KBM-7 (cell line): ENCODE measurements around the gene OR2J3.
"Not testable (repeated sequence)": the region's sequence is repeated elsewhere in the genome, so short reads cannot be mapped to it uniquely, and the experiment has no call there.

Source experiments
- DNase-seq: peaks from one replicate; pipeline ENCODE4 v3.0.0-alpha.2; 2015
- in situ Hi-C: fragments of 300-500 bp; cut with MboI; formaldehyde crosslinking; loops from 2 replicates; pipeline ENCODE4 v1.14.3; 2020; ENCODE audit warnings: low sequenced_read_pairs, low pct_unique_long_range_greater_than_20kb, mixed read lengths

Gene OR2J3

GRCh38 chr6:29107758-29108157, at the start of gene OR2J3:
OR2J3 (plus strand) TSS chr6:29108058; CDS start chr6:29111891, 3,833 bp downstream.
- DNase-seq, result no peak
- in situ Hi-C loops, result no loop called here

- in situ Hi-C loops, result no loop called here
- DNase-seq, result peak; percentile 26
These were observed 35.8 kb upstream of the OR2J3 start for GRCh38 chr6:29071831-29072723.

- in situ Hi-C loops, result no loop called here
- no peak for DNase-seq
These were observed 28.7 kb upstream of the OR2J3 start for GRCh38 chr6:29079203-29079602.

- no peak for DNase-seq
- in situ Hi-C loops, result no loop called here
These were observed 26.5 kb upstream of the OR2J3 start for GRCh38 chr6:29081312-29081711.

- DNase-seq, result no peak
- in situ Hi-C loops, result no loop called here
These were observed 25.4 kb upstream of the OR2J3 start for GRCh38 chr6:29082457-29082856.

GRCh38 chr6:29087213-29087612, 20.6 kb upstream of the OR2J3 start, which contains the start of gene OR2B3:
OR2B3 (minus strand) TSS chr6:29087313; CDS start chr6:29087248, 65 bp downstream.
- no peak for DNase-seq
- in situ Hi-C loops, result no loop called here

GRCh38 chr6:29092957-29093356, 14.9 kb upstream of the OR2J3 start:
- in situ Hi-C loops, result no loop called here
- no peak for DNase-seq

- in situ Hi-C loops, result no loop called here
- DNase-seq, result no peak
These were observed 10.1 kb upstream of the OR2J3 start for GRCh38 chr6:29097803-29098202.

- in situ Hi-C loops, result no loop called here
- DNase-seq, result no peak
These were observed 8.7 kb upstream of the OR2J3 start, which contains the start of gene OR2J1 for GRCh38 chr6:29099190-29099589. OR2J1 (plus strand) TSS chr6:29099490; CDS start chr6:29100943, 1,453 bp downstream.

GRCh38 chr6:29112135-29112534, 4.3 kb downstream of the OR2J3 start:
- in situ Hi-C loops, result no loop called here
- no peak for DNase-seq

- in situ Hi-C loops, DNase-seq: not testable (repeated sequence)
These were observed 7.1 kb downstream of the OR2J3 start for GRCh38 chr6:29114964-29115363.

- in situ Hi-C loops, result no loop called here
- DNase-seq, result no peak
These were observed 21.6 kb downstream of the OR2J3 start for GRCh38 chr6:29129326-29130012.

- DNase-seq, result no peak
- in situ Hi-C loops, result no loop called here
These were observed 22.8 kb downstream of the OR2J3 start for GRCh38 chr6:29130644-29131043.

- no peak for DNase-seq
- in situ Hi-C loops, result no loop called here
These were observed 23.8 kb downstream of the OR2J3 start for GRCh38 chr6:29131691-29132090.

- in situ Hi-C loops, result no loop called here
- no peak for DNase-seq
These were observed 29.9 kb downstream of the OR2J3 start for GRCh38 chr6:29137724-29138123.

- in situ Hi-C loops, result no loop called here
- DNase-seq, result no peak
These were observed 33.7 kb downstream of the OR2J3 start for GRCh38 chr6:29141606-29142005.

GRCh38 chr6:29142309-29142708, 34.5 kb downstream of the OR2J3 start:
- in situ Hi-C loops, result no loop called here
- DNase-seq, result no peak

- in situ Hi-C loops, result no loop called here
- DNase-seq, result no peak
These were observed 38.3 kb downstream of the OR2J3 start for GRCh38 chr6:29146179-29146578.

- in situ Hi-C loops, result no loop called here
These were observed 39.2 kb downstream of the OR2J3 start for GRCh38 chr6:29147074-29147473.

GRCh38 chr6:29149444-29149843, 41.6 kb downstream of the OR2J3 start:
- DNase-seq, in situ Hi-C loops: not testable (repeated sequence)

More at GRCh38 chr6:29147074-29147473, 39.2 kb downstream of the OR2J3 start:
- DNase-seq, result no peak
